Superior temporal gyrus (tissue), 1 donor: ENCODE results near the gene RETREG3.
"Not testable (repeated sequence)": the region's sequence is repeated elsewhere in the genome, so short reads cannot be mapped to it uniquely, and the experiment has no call there.

Experiments used
- DNase-seq: peaks from one replicate; pipeline ENCODE4 v3.0.0-alpha.2; 2016; ENCODE audit errors: extremely low spot score

RETREG3 gene

GRCh38 chr17:42609182-42609813, at the start of gene RETREG3, which contains the start of gene TUBG1:
Gene RETREG3 (minus strand): TSS chr17:42609374. CDS start chr17:42609324, 50 bp downstream.
Gene TUBG1 (plus strand): TSS chr17:42609683. CDS start chr17:42609738, 55 bp downstream.
- DNase-seq: peak; percentile 99

- DNase-seq: no peak
Observed at GRCh38 chr17:42657824-42658588, 48.8 kb upstream of the RETREG3 start.

GRCh38 chr17:42655528-42655927, 46.4 kb upstream of the RETREG3 start:
- no peak for DNase-seq

DNA sequence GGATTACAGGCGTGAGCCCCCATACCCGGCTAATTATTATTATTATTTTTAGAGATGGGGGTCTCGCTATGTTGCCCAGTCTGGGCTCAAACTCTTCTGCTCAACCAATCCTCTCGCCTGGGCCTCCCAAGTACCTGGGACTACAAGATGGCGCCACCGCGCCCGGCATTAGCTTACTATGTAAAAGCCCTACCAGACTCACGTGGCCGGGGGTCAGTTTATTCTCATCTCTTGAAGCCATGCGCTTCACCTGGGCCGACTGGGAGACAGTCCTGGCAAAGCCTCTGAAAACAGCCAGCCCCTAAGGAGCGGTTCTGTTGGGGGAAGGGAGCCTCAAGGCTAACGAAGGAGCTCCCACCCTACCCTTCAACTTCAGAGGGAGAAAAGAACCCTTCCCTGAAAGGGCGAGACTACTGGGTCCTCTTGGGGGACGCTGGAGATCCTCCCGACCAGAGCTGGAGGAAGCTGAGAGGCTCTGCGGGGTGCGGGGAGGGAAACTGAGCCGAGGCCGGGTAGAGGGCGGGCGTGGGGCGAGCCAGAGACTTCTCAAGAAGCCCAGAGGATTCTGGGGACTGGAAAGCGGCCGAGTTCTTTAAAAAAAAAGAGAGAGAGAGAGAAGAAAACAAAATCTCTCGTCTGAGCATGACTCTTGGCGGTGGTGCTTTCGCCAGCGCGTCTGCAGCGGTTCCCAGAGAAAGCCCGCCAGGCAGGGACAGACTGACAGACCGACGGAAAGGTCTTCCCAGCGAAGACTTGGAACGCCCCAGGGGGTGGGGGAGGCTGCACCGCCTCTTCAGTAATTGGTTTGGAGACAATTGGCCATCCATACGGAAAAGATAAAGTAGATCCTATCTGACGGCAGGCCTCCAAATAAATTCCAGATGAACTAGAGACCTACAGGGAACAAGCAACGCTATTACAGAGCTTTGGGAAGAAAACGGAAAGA, 44.3 kb upstream of the RETREG3 start:
- DNase-seq: peak; percentile 67

DNA sequence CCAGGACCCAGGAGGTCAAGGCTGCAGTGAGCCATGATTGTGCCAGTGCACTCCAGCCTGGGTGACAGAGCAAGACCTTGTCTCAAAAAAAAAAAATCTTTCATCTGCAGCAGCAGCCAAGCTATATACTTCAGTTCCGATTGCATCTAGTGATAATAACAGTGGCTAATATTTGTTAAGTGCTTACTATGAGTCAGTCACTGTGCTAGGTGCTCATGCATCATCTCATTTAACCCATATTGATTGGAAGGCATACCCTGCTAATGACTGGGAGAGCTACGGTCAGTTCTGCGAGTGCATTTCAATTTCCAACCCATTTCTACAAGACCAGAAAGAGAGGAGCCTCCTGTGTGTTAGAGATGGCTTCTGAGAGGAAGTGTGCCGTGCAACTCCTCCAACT, 42.2 kb upstream of the RETREG3 start:
- DNase-seq: no peak

DNA sequence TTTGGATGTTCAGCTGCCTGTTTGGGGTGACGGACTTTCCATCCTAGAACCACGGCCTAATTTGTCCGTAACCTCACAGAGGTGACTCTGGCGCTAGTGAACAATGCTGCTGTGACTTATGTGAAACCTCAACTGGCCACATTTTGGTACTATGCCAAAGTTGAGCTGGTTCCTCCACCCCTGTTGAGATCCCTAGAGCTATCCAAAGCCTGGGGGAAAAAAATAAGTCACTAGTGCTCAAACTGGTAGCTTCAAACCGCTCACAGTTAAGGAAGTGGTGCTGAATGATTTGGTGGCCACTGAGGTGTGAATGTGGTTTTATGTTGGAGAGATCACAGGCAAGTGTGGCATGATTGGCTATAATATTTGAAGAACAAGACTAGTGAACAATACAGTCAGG, 38.6 kb upstream of the RETREG3 start:
- no peak for DNase-seq

GRCh38 chr17:42642336-42642735, 33.2 kb upstream of the RETREG3 start:
- DNase-seq: no peak

GRCh38 chr17:42640121-42640520, 30.9 kb upstream of the RETREG3 start:
- DNase-seq: no peak

GRCh38 chr17:42639525-42640113, 30.4 kb upstream of the RETREG3 start:
- no peak for DNase-seq

- no peak for DNase-seq
Observed at GRCh38 chr17:42632949-42633444, 23.8 kb upstream of the RETREG3 start.

- DNase-seq: no peak
Observed at GRCh38 chr17:42629411-42630009, 20.3 kb upstream of the RETREG3 start.

GRCh38 chr17:42627032-42627764, 18.0 kb upstream of the RETREG3 start:
- not testable (repeated sequence) for DNase-seq

DNA sequence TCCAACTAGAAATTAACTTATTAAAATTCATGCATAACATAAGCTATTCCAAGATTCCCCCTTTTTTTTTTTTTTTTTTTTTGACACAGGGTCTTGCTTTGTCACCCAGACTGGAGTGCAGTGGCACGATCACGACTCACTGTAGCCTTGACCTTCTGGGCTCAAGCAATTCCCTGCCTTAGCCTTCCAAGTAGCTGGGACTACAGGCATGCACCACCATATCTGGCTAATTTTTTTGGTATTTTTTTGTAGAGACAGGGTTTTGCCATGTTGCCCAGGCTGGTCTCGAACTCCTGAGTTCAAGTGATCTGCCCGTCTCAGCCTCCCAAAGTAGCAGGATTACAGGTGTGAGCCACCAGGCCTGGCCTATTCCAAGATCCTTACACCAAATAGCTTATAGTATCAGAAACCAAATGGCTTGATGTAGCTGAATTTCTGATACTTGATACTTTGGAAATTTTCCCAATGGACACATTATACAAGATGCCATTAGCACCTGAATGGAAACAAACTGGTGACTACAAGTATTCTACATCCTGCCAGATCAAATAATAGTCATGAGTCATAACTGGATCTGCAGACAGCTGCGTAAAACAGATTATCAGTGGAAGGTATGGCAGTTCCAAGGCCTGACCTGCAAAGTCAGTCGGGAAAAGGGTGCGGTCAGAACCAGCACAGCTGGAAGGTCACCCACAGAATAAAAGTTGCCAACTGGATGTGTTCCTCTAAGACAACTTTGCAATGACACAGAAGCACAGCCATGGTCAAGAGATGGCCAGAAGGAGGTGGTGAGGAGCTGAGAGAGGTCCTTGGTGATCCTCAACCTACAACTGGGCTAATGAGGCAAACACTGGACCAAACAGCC, 14.8 kb upstream of the RETREG3 start:
- no peak for DNase-seq

GRCh38 chr17:42623271-42623670, 14.1 kb upstream of the RETREG3 start:
- DNase-seq: no peak

DNA sequence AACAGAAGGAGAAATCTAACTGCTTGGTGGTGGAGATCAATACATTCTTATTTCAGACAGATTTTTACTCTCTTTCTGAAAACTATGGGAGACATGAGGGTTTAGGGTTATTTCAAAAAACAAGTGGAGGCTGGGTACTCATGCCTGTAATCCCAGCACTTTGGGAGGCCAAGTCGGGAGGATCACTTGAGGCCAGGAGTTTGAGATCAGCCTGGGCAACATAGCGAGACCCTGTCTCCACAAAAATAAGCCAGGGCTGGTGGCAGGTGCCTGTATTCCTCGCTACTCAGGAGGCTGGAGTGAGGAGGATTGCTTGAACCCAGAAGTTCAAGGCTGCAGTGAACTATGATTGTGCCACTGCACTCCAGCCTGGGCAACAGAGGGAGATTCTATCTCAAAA, 12.8 kb upstream of the RETREG3 start:
- DNase-seq: not testable (repeated sequence)

- no peak for DNase-seq
Observed at GRCh38 chr17:42618442-42619150, 9.4 kb upstream of the RETREG3 start.

DNA sequence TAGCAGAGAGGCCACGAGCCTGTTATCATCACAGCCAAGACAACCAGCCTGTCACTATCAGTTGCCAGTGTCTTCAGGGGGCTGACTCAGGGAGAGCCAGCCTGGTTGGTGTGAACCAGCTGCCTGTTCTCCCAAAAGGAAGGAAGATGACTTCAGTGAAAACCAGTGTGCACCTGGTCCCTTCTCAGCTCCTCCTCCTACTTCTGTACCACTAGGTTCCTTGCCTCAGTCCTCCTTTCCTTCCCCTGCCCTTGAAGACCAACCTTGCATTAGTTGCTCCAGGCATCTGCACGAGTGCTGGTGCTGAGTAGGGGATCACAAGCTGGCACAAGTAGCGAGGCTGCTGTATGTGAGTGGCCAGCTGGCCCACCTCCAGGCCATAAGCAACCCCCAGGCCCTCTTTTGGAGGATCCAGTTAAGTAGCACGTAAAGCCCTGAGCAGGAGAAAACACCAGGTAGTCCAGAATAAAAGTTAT, 8.8 kb upstream of the RETREG3 start:
- no peak for DNase-seq

- DNase-seq: no peak
Observed at GRCh38 chr17:42613699-42614295, 4.6 kb upstream of the RETREG3 start.
